Fibroblast of pulmonary artery (primary cell): Measurements from ENCODE around the gene TRIM58.

Experiments
- DNase-seq: peaks from one replicate; pipeline ENCODE4 v3.0.0-alpha.2; 2010; ENCODE audit warnings: low read depth
- H3K4me3 ChIP-seq: replicated peaks from 2 replicates; pipeline ENCODE4 v1.5.1; 2011; ENCODE audit warnings: low read depth, mild to moderate bottlenecking, control low read depth, low read length, moderate library complexity
- CTCF ChIP-seq: IDR thresholded peaks from 2 replicates; pipeline ENCODE4 v1.5.1; 2011; ENCODE audit warnings: mild to moderate bottlenecking, control low read depth, low read length, inconsistent platforms; ENCODE audit errors: missing control alignments

TRIM58 gene

GRCh38 chr1:247849616-247850015, 7.4 kb upstream of the TRIM58 start:
- no peak for DNase-seq
- TF ChIP-seq CTCF, result no peak
- H3K4me3 ChIP-seq, result no peak overlapping the region

GRCh38 chr1:247854899-247855545, 2.0 kb upstream of the TRIM58 start:
- no peak for TF ChIP-seq CTCF
- H3K4me3 ChIP-seq, result no peak overlapping the region
- no peak for DNase-seq

GRCh38 chr1:247855911-247856310, 1.1 kb upstream of the TRIM58 start:
- DNase-seq, result no peak
- no peak for TF ChIP-seq CTCF
- H3K4me3 ChIP-seq, result no peak overlapping the region

GRCh38 chr1:247857985-247858619, 1.1 kb downstream of the TRIM58 start:
- no peak for TF ChIP-seq CTCF
- DNase-seq, result no peak
- H3K4me3 ChIP-seq, result peak overlapping the region; percentile 32

GRCh38 chr1:247862756-247863155, 5.8 kb downstream of the TRIM58 start:
- no peak for DNase-seq
- no peak overlapping the region for H3K4me3 ChIP-seq
- no peak for TF ChIP-seq CTCF

- TF ChIP-seq CTCF, result no peak
- DNase-seq, result no peak
- no peak overlapping the region for H3K4me3 ChIP-seq
Observed at GRCh38 chr1:247864644-247865043, 7.7 kb downstream of the TRIM58 start.

- TF ChIP-seq CTCF, result no peak
Observed at GRCh38 chr1:247865416-247865815, 8.4 kb downstream of the TRIM58 start.

More at GRCh38 chr1:247865416-247865815, 8.4 kb downstream of the TRIM58 start:
- no peak for DNase-seq
- no peak overlapping the region for H3K4me3 ChIP-seq
